IMR-90 (cell line): Measurements from ENCODE around the gene BCL7A. TPM values are rescaled to one million over a fixed set of nuclear protein-coding genes. Genes with fewer than 3 reads are reported as not detected.

Source experiments
- ATAC-seq: fragments of 200-7000 bp; cut with Tn5 transposase; 2 replicates; pipeline ENCODE4 v1.9.1; 2020; ENCODE audit warnings: low read depth, mild to moderate bottlenecking, moderate library complexity
- BruUV-seq: library from RNA; stranded (reverse); fragments of 400-500 nt; replicated peaks from 2 replicates; lab custom pipeline; 2021; lab: Mats Ljungman, UMichigan
- CTCF ChIA-PET: fragments of 300-600 bp; formaldehyde crosslinking; extraction: SDS; loops from one replicate; lab custom pipeline; 2021; ENCODE audit warnings: antibody characterized with exemption; lab: Yijun Ruan, JAX
- POLR2A ChIA-PET: fragments of 300-600 bp; sonication (Branson Sonifier 250); formaldehyde crosslinking; loops from one replicate; lab custom pipeline; 2022; ENCODE audit warnings: antibody characterized with exemption; ENCODE audit not compliant: unreplicated experiment; lab: Charles Lee
- DNase-seq: peaks from one replicate; pipeline ENCODE4 v3.0.0; 2013
- H2AFZ ChIP-seq: replicated peaks from 2 replicates; pipeline ENCODE3; 2013; ENCODE audit warnings: low read length, mild to moderate bottlenecking; ENCODE audit not compliant: poor library complexity
- H2AK5ac ChIP-seq: 2 replicates; pipeline ENCODE4 v1.6.1; 2013; ENCODE audit warnings: low read depth, low read length, inconsistent platforms
- H2AK9ac ChIP-seq: replicated peaks from 2 replicates; pipeline ENCODE3; 2013; ENCODE audit warnings: mild to moderate bottlenecking, low read depth, low read length, moderate library complexity; ENCODE audit not compliant: poor library complexity
- H2BK120ac ChIP-seq: 2 replicates; pipeline ENCODE4 v1.6.1; 2013; ENCODE audit warnings: low read depth, low read length, inconsistent platforms
- H2BK15ac ChIP-seq: 3 replicates; pipeline ENCODE4 v1.6.1; 2013; ENCODE audit warnings: low read depth, low read length, inconsistent platforms
- H2BK20ac ChIP-seq: 2 replicates; pipeline ENCODE4 v1.6.1; 2013; ENCODE audit warnings: low read depth, mild to moderate bottlenecking, inconsistent platforms, low read length, moderate library complexity
- H2BK5ac ChIP-seq: 2 replicates; pipeline ENCODE4 v1.6.1; 2013; ENCODE audit warnings: mild to moderate bottlenecking, low read depth, low read length, inconsistent platforms; ENCODE audit not compliant: poor library complexity, severe bottlenecking
- H3K14ac ChIP-seq: replicated peaks from 2 replicates; pipeline ENCODE4 v1.6.1; 2013; ENCODE audit warnings: low read depth, low read length, inconsistent platforms
- H3K18ac ChIP-seq: 2 replicates; pipeline ENCODE4 v1.6.1; 2013; ENCODE audit warnings: low read depth, low read length, control low read depth
- H3K23ac ChIP-seq: 2 replicates; pipeline ENCODE4 v1.6.1; 2013; ENCODE audit warnings: low read depth, low read length, inconsistent platforms
- H3K27ac ChIP-seq: 2 replicates; pipeline ENCODE4 v1.5.1; 2013; ENCODE audit warnings: mild to moderate bottlenecking, control low read depth, low read length; ENCODE audit not compliant: insufficient read depth
- H3K27me3 ChIP-seq: 2 replicates; pipeline ENCODE4 v1.6.1; 2013; ENCODE audit warnings: low read length; ENCODE audit not compliant: control insufficient read depth, insufficient read depth
- H3K36me3 ChIP-seq: 2 replicates; pipeline ENCODE4 v1.6.1; 2013; ENCODE audit warnings: low read length, mixed read lengths; ENCODE audit not compliant: control insufficient read depth, insufficient read depth
- H3K4ac ChIP-seq: 2 replicates; pipeline ENCODE4 v1.6.1; 2013; ENCODE audit warnings: low read depth, low read length, inconsistent platforms
- H3K4me1 ChIP-seq: 2 replicates; pipeline ENCODE4 v1.6.1; 2013; ENCODE audit warnings: low read length, mixed read lengths; ENCODE audit not compliant: control insufficient read depth, insufficient read depth
- H3K4me2 ChIP-seq: 2 replicates; pipeline ENCODE4 v1.6.1; 2013; ENCODE audit warnings: low read depth, mild to moderate bottlenecking, control low read depth, low read length, moderate library complexity
- H3K4me3 ChIP-seq: 2 replicates; pipeline ENCODE4 v1.5.1; 2013; ENCODE audit warnings: low read depth, mild to moderate bottlenecking, control low read depth, low read length, moderate library complexity; ENCODE audit not compliant: insufficient read depth
- H3K56ac ChIP-seq: 2 replicates; pipeline ENCODE4 v1.6.1; 2013; ENCODE audit warnings: low read length, inconsistent platforms; ENCODE audit not compliant: insufficient read depth; ENCODE audit errors: extremely low read depth
- H3K79me1 ChIP-seq, 2 experiments: 2 replicates each; pipeline ENCODE4 v1.6.1; 2013; ENCODE audit warnings: low read length in 2 of 2, inconsistent platforms in 1 of 2, low read depth in 1 of 2
- H3K9ac ChIP-seq: 2 replicates; pipeline ENCODE4 v1.6.1; 2013; ENCODE audit warnings: low read depth, low read length, control low read depth
- H3K9me1 ChIP-seq: 2 replicates; pipeline ENCODE4 v1.6.1; 2013; ENCODE audit warnings: low read length, inconsistent platforms; ENCODE audit not compliant: insufficient read depth
- H3K9me3 ChIP-seq: 2 replicates; pipeline ENCODE4 v1.6.1; 2013; ENCODE audit warnings: low read length; ENCODE audit not compliant: control insufficient read depth, insufficient read depth
- H4K20me1 ChIP-seq: 2 replicates; pipeline ENCODE4 v1.6.1; 2013; ENCODE audit warnings: low read length, inconsistent platforms; ENCODE audit not compliant: insufficient read depth
- H4K5ac ChIP-seq: 2 replicates; pipeline ENCODE4 v1.6.1; 2013; ENCODE audit warnings: mild to moderate bottlenecking, low read depth, low read length, control low read depth
- H4K8ac ChIP-seq, 2 experiments: 2 replicates each; pipeline ENCODE4 v1.6.1; 2013; ENCODE audit warnings: low read depth in 2 of 2, low read length in 2 of 2, control low read depth in 1 of 2, inconsistent platforms in 1 of 2
- H4K91ac ChIP-seq: 2 replicates; pipeline ENCODE4 v1.6.1; 2013; ENCODE audit warnings: low read depth, low read length, inconsistent platforms; ENCODE audit not compliant: insufficient read depth
- BHLHE40 ChIP-seq: fragments of 150-350 bp; IDR thresholded peaks from 2 replicates; pipeline ENCODE4 v1.6.1; 2016; ENCODE audit warnings: mild to moderate bottlenecking, low read depth, low read length
- CEBPB ChIP-seq: IDR thresholded peaks from 2 replicates; pipeline ENCODE4 v1.6.1; 2012; ENCODE audit warnings: low read depth, low read length, improper control_type of control experiment
- CHD1 ChIP-seq: IDR thresholded peaks from 2 replicates; pipeline ENCODE4 v1.6.1; 2012; ENCODE audit warnings: low read depth, low read length, improper control_type of control experiment
- FOS ChIP-seq: fragments of 150-350 bp; IDR thresholded peaks from 2 replicates; pipeline ENCODE4 v1.6.1; 2016; ENCODE audit warnings: low read depth, low read length
- MAFK ChIP-seq: IDR thresholded peaks from 2 replicates; pipeline ENCODE4 v1.6.1; 2012; ENCODE audit warnings: low read depth, low read length, improper control_type of control experiment
- MAZ ChIP-seq: IDR thresholded peaks from 2 replicates; pipeline ENCODE4 v1.6.1; 2012; ENCODE audit warnings: low read depth, mild to moderate bottlenecking, low read length, improper control_type of control experiment, moderate library complexity, borderline replicate concordance
- MXI1 ChIP-seq: IDR thresholded peaks from 2 replicates; pipeline ENCODE4 v1.6.1; 2012; ENCODE audit warnings: low read depth, mild to moderate bottlenecking, low read length, moderate library complexity, borderline replicate concordance
- NFE2L2 ChIP-seq: fragments of 150-350 bp; IDR thresholded peaks from 2 replicates; pipeline ENCODE4 v1.6.1; 2016; ENCODE audit warnings: low read depth, mild to moderate bottlenecking, low read length
- POLR2A ChIP-seq: IDR thresholded peaks from 2 replicates; pipeline ENCODE4 v1.6.1; 2012; ENCODE audit warnings: mild to moderate bottlenecking, low read depth, low read length
- RAD21 ChIP-seq: IDR thresholded peaks from 2 replicates; pipeline ENCODE4 v1.6.1; 2012; ENCODE audit warnings: low read length, improper control_type of control experiment
- RFX5 ChIP-seq: IDR thresholded peaks from 2 replicates; pipeline ENCODE4 v1.8.0; 2012; ENCODE audit warnings: low read depth, mild to moderate bottlenecking, low read length, moderate library complexity
- WGBS, 2 experiments: methylation state at CpG; one replicate each; pipeline versions ENCODE4 v1.1.5 to v1.1.7; 2013; ENCODE audit warnings: missing lambda C conversion rate in 2 of 2; ENCODE audit not compliant: insufficient read length in 1 of 2; ENCODE audit errors: extremely low coverage in 2 of 2; 5-methylcytosine and 5-hydroxymethylcytosine counted together
- dilution Hi-C: fragments of 300-500 bp; cut with HindIII; formaldehyde crosslinking; loops from one replicate; pipeline ENCODE4 v1.14.3; 2018; ENCODE audit warnings: low sequenced_read_pairs; ENCODE audit not compliant: unreplicated experiment
- in situ Hi-C: fragments of 300-500 bp; cut with MboI; formaldehyde crosslinking; loops from 3 replicates; pipeline ENCODE4 v1.14.3; 2019; ENCODE audit warnings: low sequenced_read_pairs, inconsistent platforms, mixed read lengths
- intact Hi-C: fragments of 100-400 bp; cut with micrococcal nuclease; formaldehyde crosslinking; loops from 2 replicates; pipeline ENCODE4 v1.10.0; 2022
- polyA plus RNA-seq, 3 experiments: library from polyadenylated mRNA; depleted of rRNA; stranded (reverse); fragments of >200 nt; gene quantifications; 2 replicates each; pipeline ENCODE4 v1.2.3, GENCODE V29; 2012; ENCODE audit warnings: low replicate concordance in 1 of 3
- total RNA-seq: library from RNA; depleted of rRNA; stranded (reverse); fragments of >200 nt; gene quantifications from 2 replicates; pipeline ENCODE4 v1.2.3, GENCODE V29; 2012
- TF ChIP-seq, protein P1 (sequence below): conservative IDR thresholded peaks from 2 replicates; pipeline ENCODE4 v1.5.1; 2012; ENCODE audit warnings: mild to moderate bottlenecking, low read depth, low read length, improper control_type of control experiment
- TF ChIP-seq, protein P2 (sequence below): fragments of 150-350 bp; IDR thresholded peaks from 2 replicates; pipeline ENCODE4 v1.6.1; 2017; ENCODE audit warnings: mild to moderate bottlenecking, antibody characterized with exemption, low read length, low read depth
- TF ChIP-seq, protein P3 (sequence below): fragments of 150-350 bp; IDR thresholded peaks from 2 replicates; pipeline ENCODE4 v1.6.1; 2016; ENCODE audit warnings: low read depth, mild to moderate bottlenecking, low read length, moderate library complexity, borderline replicate concordance

Gene BCL7A
- total and polyA plus RNA-seq, 2 of the 4 experiments (the other 2 are of a cell fraction) = 5.6 to 7.9 TPM

DNA sequence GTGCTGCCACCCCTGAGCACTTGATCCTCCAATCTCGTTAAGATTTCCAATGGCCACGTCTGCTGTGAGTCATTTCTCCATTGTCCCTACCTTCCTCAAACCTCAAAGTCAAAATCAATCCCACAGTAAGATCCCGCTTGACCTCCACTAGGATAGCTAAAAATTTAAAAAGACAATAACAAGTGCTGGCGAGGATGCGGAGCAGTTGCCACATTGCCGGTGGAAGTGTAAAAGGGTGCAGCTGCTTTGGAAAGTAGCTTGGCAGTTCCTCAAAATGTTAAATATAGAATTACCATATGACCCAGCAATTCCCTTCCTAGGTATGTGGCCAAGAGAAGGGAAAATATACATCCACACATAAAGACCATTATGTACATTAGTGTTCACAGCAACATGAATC is 9.5 kb upstream of the BCL7A start:
- no peaks in the 10 kb centered on the region for H4K20me1 ChIP-seq
- H3K4ac ChIP-seq = no peak overlapping the region
- H3K27ac ChIP-seq = no peak overlapping the region
- H3K9ac ChIP-seq = no peak overlapping the region
- H2BK20ac ChIP-seq = no peak overlapping the region
- H2BK120ac ChIP-seq = no peak overlapping the region
- H3K27me3 ChIP-seq = no peaks in the 10 kb centered on the region
- no peaks in the 10 kb centered on the region for H3K4me1 ChIP-seq
- no peak overlapping the region for H3K4me3 ChIP-seq
- ChIA-PET CTCF (no interaction called here), POLR2A (no interaction called here)
- H2AK5ac ChIP-seq = no peak overlapping the region
- no TSS peak for BruUV-seq
- no peak overlapping the region for H2BK5ac ChIP-seq
- no peak overlapping the region for H2AFZ ChIP-seq
- no peak overlapping the region for H3K56ac ChIP-seq
- intact Hi-C loops (no loop called here), dilution Hi-C loops (no loop called here), in situ Hi-C loops (no loop called here)
- H3K4me2 ChIP-seq = no peak overlapping the region
- H4K5ac ChIP-seq = no peak overlapping the region
- H3K14ac ChIP-seq = no peak overlapping the region
- H3K9me1 ChIP-seq = peaks cover 2% of the 10 kb centered on the region; the same call in 1 of the 2 replicates
- WGBS, 2 experiments = no CpG with 5 or more reads among the region's 6 CpGs
- no peak overlapping the region for H4K8ac ChIP-seq
- H4K91ac ChIP-seq = no peak overlapping the region
- no peak for DNase-seq
- no peak for TF ChIP-seq MAZ
- TF ChIP-seq MAFK = no peak
- TF ChIP-seq BHLHE40 = no peak
- TF ChIP-seq, protein P1, sequence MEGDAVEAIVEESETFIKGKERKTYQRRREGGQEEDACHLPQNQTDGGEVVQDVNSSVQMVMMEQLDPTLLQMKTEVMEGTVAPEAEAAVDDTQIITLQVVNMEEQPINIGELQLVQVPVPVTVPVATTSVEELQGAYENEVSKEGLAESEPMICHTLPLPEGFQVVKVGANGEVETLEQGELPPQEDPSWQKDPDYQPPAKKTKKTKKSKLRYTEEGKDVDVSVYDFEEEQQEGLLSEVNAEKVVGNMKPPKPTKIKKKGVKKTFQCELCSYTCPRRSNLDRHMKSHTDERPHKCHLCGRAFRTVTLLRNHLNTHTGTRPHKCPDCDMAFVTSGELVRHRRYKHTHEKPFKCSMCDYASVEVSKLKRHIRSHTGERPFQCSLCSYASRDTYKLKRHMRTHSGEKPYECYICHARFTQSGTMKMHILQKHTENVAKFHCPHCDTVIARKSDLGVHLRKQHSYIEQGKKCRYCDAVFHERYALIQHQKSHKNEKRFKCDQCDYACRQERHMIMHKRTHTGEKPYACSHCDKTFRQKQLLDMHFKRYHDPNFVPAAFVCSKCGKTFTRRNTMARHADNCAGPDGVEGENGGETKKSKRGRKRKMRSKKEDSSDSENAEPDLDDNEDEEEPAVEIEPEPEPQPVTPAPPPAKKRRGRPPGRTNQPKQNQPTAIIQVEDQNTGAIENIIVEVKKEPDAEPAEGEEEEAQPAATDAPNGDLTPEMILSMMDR = no peak
- TF ChIP-seq RFX5 = no peak
- TF ChIP-seq POLR2A = no peak
- TF ChIP-seq RAD21 = no peak
- TF ChIP-seq, protein P2, sequence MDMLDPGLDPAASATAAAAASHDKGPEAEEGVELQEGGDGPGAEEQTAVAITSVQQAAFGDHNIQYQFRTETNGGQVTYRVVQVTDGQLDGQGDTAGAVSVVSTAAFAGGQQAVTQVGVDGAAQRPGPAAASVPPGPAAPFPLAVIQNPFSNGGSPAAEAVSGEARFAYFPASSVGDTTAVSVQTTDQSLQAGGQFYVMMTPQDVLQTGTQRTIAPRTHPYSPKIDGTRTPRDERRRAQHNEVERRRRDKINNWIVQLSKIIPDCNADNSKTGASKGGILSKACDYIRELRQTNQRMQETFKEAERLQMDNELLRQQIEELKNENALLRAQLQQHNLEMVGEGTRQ = no peak
- no peak for TF ChIP-seq NFE2L2
- TF ChIP-seq CHD1 = no peak
- TF ChIP-seq, protein P3, sequence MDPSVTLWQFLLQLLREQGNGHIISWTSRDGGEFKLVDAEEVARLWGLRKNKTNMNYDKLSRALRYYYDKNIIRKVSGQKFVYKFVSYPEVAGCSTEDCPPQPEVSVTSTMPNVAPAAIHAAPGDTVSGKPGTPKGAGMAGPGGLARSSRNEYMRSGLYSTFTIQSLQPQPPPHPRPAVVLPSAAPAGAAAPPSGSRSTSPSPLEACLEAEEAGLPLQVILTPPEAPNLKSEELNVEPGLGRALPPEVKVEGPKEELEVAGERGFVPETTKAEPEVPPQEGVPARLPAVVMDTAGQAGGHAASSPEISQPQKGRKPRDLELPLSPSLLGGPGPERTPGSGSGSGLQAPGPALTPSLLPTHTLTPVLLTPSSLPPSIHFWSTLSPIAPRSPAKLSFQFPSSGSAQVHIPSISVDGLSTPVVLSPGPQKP = no peak
- no peak for TF ChIP-seq CEBPB
- no peak for TF ChIP-seq FOS
- no peak for TF ChIP-seq MXI1
- H3K9me3 ChIP-seq = no peaks in the 10 kb centered on the region
- H2AK9ac ChIP-seq = no peak overlapping the region
- H3K79me1 ChIP-seq = no peaks in the 10 kb centered on the region
- no peak overlapping the region for H3K23ac ChIP-seq
- no peaks in the 10 kb centered on the region for H3K36me3 ChIP-seq
- ATAC-seq = no peak
- H2BK15ac ChIP-seq = no peak overlapping the region
- no peak overlapping the region for H3K18ac ChIP-seq
